GM18870 (cell line): Measurements from ENCODE around the gene NAXD.
"Not testable (repeated sequence)": the region's sequence is repeated elsewhere in the genome, so short reads cannot be mapped to it uniquely, and the experiment has no call there.

Experiments used
- ATAC-seq: cut with Tn5 transposase; IDR thresholded peaks from one replicate; pipeline ENCODE4 v1.9.1; 2021; ENCODE audit warnings: moderate library complexity; ENCODE audit not compliant: unreplicated experiment

Gene NAXD

GRCh38 chr13:110593430-110594130 is 21.8 kb upstream of the NAXD start:
- peak; percentile 73 for ATAC-seq

- ATAC-seq, result no peak
Measured at GRCh38 chr13:110597041-110597689, 18.2 kb upstream of the NAXD start.

- no peak for ATAC-seq
Measured at GRCh38 chr13:110600261-110600819, 15.0 kb upstream of the NAXD start.

GRCh38 chr13:110600980-110601379 is 14.4 kb upstream of the NAXD start:
- no peak for ATAC-seq

- no peak for ATAC-seq
Measured at GRCh38 chr13:110605132-110605531, 10.2 kb upstream of the NAXD start.

- ATAC-seq, result not testable (repeated sequence)
Measured at GRCh38 chr13:110606281-110606680, 9.1 kb upstream of the NAXD start.

- no peak for ATAC-seq
Measured at GRCh38 chr13:110607675-110608224, 7.6 kb upstream of the NAXD start.

- ATAC-seq, result no peak
Measured at GRCh38 chr13:110610955-110611595, 4.3 kb upstream of the NAXD start.

GRCh38 chr13:110615005-110615321 is 382 bp upstream of the NAXD start:
- no peak for ATAC-seq

- ATAC-seq, result peak; percentile 24
Measured at GRCh38 chr13:110616103-110617101, 1.1 kb downstream of the NAXD start.

GRCh38 chr13:110617321-110618072 is 2.2 kb downstream of the NAXD start:
- no peak for ATAC-seq

- no peak for ATAC-seq
Measured at GRCh38 chr13:110618167-110618566, 2.8 kb downstream of the NAXD start.

GRCh38 chr13:110618780-110619179 is 3.4 kb downstream of the NAXD start:
- no peak for ATAC-seq

- ATAC-seq, result no peak
Measured at GRCh38 chr13:110620596-110620995, 5.3 kb downstream of the NAXD start.

- ATAC-seq, result no peak
Measured at GRCh38 chr13:110624766-110625756, 9.7 kb downstream of the NAXD start.

GRCh38 chr13:110625771-110626321 is 10.5 kb downstream of the NAXD start:
- ATAC-seq, result no peak

- ATAC-seq, result no peak
Measured at GRCh38 chr13:110626521-110626920, 11.2 kb downstream of the NAXD start.

- no peak for ATAC-seq
Measured at GRCh38 chr13:110627351-110627750, 12.0 kb downstream of the NAXD start.
